IPS DF 4.7 (cell line): ENCODE results near the gene VIT.

Experiments
- DNase-seq: peaks from one replicate; pipeline ENCODE4 v3.0.0-alpha.2; 2013; ENCODE audit warnings: low spot score; ENCODE audit errors: extremely low read depth

Gene VIT

DNA sequence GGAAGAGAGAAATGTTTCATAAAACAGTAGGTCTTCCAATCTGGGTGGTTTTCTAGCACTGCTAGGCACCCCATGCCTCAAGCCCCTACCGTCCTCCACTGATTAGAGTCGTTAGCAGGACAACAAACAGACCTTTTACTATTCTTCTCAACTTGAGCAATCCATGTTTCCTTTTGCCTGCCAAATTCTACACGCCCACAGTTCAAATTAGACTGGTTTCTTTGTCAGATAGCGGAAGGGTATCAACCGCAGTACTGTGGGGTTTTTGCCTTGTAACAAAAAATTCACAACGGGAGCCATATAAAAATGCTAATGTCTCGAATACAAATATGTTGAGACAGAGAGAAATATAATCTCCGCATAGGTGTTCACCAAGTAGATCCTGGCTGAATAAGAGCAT, 59.9 kb downstream of the VIT start:
- no peak for DNase-seq

GRCh38 chr2:36762764-36763490, 66.4 kb downstream of the VIT start:
- DNase-seq, result no peak

GRCh38 chr2:36769106-36769505, 72.6 kb downstream of the VIT start:
- no peak for DNase-seq

DNA sequence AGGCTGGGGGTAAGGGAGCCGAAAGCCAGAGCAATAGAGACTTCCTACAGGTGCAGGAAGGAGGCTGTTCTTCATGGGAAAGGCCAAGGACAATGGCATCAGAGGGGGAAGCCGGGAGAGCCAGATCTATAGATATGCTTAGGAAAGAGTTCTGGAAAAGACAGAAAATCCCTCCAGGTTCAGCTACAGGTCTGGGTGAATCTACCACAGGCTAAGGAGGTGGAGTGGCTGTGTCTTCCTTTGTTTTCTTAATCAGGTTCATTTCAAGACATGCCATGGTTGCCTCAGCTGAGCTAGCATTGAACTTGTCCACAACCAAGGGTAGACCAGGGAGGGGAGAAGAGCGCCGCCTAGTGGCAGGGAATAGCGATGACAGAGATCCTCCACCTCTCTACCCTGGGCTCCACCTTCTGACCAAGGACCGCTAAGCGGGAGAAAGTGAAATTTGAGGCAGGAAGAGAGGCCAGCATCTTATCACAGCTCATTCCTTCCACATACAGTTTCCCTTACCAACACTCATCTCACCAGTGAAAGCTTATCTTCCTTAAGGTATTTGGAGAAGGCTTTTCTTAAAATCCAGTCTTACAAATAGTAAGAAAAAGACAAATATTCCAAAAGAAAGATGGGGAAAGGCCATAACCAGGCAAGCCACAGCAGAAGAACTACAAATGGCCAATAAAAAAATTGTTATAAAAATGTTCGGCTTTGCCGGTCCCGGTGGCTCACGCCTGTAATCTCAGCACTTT, 74.2 kb downstream of the VIT start:
- DNase-seq, result peak; percentile 89

GRCh38 chr2:36771671-36772070, 75.2 kb downstream of the VIT start:
- DNase-seq, result no peak

- no peak for DNase-seq
Measured at GRCh38 chr2:36773947-36774346, 77.4 kb downstream of the VIT start.

DNA sequence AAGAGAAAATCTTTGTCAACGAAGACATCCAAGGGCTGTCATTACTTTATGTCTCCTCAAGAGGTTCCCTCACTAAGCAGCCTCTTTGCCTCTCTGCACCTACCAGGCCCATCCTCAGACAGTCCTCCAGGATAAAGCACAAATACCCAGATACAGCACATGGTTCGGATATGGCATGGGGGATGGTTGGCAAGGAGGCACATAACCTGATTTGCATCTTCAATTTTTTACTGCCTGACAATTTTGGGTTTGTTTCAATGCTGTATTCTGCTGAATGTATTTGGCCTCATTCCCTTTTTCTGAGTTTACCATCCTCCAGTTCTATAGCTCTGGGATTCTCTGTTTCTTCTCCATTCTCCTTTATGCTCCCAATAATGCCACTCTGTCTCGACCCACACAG, 78.8 kb downstream of the VIT start:
- DNase-seq, result no peak

DNA sequence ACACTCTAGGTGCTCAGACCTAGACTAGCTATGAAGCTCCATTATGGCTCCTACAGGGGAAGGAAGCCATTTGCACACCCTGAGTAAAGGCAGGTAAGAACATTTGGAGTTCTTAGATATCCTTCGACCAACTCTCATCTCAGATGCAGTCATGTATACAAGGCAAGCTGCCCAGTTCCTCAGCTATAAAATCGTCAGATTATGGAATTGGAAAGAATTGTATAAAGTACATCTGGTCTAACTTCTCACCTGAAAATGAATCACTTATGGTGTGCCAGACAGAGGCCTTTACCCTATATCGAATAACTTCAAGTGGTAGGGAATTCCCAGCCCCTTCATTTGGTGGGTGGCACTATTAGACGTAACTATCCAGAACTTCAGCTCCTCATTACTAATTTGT, 79.3 kb downstream of the VIT start:
- DNase-seq, result no peak

DNA sequence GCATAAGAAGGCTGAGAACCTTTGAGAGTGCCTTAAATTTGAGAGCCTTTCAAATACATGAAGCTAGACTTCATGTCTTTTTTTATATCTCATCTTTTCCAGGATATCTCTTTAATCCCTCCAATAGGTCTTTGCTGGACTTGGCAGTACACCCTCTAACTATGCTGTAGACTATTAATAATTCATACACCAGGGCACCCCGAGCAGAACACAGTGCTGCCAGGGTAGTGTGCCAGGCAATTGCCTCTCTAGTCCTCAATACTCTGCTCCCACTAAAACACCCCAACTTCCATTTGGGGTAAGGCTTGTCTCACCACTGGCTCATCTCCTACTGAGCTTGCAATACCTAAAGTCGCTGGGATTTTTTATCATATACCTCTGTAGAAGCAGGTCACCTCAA, 80.8 kb downstream of the VIT start:
- no peak for DNase-seq

GRCh38 chr2:36777788-36778187, 81.3 kb downstream of the VIT start:
- DNase-seq, result no peak

- DNase-seq, result no peak
Measured at GRCh38 chr2:36779462-36779861, 83.0 kb downstream of the VIT start.

GRCh38 chr2:36780231-36780839, 83.8 kb downstream of the VIT start:
- DNase-seq, result peak; percentile 44

GRCh38 chr2:36781907-36782720, 85.6 kb downstream of the VIT start:
- no peak for DNase-seq

DNA sequence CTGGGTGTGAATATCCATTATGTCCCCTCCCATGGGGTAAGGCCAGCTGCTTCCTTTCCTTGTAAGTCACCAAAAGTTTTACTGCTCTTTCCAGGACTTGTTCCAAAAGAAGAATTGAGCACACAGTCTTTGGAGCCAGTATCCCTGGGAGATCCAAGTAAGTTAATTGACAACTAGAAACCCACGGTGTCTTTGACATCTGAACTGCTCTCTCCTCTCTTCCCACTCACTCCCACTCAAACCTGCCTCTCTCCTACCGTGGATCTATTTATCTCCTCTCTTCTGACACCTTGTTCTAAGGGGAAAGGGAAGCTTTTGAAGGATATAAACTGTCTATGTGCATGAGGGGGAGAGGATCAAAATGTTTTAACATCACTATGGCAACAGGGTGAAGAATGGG, 86.7 kb downstream of the VIT start:
- DNase-seq, result no peak

DNA sequence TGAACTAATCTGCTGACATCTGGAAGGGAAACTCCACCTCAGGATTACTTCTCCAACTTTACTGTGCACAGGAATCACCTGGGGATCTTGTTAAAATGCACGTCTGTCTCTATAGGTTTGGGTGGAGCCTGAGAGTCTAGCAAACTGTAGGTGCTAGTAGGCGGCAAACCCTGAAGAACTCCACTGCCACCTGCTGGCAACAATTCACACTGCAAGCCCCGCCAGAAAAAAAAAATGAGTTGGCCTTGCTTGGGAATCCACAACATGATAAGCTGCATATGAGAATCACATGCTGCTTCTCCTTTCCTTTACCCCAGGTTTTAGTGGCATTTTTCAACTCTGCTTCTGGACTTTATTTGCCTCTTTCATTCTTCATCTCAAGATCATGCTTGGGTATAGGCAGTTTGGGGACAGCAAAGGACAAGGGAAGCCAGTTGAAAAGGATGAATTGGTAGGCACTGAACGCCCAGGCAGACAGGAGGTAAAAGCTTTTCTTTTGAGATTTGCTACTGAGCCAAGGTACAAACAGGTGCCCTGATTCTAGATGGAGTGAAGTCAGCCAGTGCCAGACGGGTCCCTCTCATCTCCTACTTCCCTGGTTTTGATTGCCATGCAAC, 88.8 kb downstream of the VIT start:
- DNase-seq, result peak; percentile 62

DNA sequence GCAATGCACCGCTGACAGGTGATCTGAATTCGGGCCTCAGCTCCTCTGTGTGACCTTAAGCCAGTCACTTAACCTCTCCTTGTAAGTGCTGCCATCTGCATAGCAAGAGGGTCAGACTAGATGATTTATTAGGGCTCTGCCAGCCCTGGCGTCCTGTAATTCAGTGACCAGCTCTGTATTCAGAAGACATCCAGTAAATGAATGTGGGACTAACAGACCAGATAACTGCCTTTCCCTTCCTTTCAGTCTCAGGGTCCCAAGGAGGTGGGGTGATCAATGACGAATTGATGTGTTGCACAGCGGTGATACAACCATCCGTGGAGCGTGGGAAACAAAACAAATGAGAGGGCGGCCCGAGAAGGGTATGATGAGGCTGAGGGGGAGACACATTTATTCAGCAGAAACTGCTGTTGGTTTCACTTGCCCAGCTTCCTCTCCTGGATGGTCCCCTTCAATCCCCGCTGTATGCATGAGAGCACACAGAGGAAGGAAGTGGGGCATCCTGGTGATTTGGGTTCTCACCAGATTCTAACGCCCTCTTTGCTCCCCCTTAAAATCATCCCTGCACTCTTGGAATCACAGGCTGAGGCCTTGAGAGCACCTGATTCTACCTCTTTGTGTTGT, 92.8 kb downstream of the VIT start:
- DNase-seq, result no peak

- no peak for DNase-seq
Measured at GRCh38 chr2:36792951-36793350, 96.4 kb downstream of the VIT start.

DNA sequence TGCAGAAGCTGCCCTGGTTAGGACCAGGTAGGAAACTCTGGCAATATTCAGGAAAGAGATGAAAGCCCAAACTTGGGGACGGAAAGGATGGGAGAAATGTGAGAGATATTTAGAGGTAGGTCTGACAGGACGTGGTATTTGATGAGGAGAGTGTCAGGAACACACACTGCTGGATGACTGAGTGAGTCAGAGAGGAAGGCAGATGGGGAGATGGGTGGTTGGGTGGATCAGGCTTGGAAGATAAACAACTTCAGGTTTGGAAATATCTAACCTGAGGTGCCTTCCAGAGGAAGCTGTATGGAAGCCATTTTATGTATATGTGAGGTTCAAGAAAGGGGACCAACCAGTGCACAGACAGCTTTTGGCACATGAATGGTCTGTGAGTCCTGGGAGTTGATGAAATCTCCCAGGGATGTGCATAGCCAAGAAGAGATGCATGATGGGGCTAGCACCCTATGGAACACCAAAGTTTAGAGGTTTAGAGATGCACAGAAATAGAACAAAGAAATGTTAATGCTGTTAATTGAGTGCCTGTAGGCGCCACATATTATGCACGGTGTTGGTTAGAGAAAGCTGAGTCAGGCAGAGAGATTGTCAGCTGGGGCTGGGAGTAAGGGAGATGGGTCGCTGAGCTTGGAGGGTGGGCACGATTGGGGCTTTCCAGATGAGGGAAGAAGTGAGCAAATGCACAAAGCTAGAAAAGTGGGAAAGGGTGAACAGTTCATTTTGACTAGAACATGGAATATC, 101.0 kb downstream of the VIT start:
- DNase-seq, result no peak

- DNase-seq, result no peak
Measured at GRCh38 chr2:36798724-36799123, 102.2 kb downstream of the VIT start.

DNA sequence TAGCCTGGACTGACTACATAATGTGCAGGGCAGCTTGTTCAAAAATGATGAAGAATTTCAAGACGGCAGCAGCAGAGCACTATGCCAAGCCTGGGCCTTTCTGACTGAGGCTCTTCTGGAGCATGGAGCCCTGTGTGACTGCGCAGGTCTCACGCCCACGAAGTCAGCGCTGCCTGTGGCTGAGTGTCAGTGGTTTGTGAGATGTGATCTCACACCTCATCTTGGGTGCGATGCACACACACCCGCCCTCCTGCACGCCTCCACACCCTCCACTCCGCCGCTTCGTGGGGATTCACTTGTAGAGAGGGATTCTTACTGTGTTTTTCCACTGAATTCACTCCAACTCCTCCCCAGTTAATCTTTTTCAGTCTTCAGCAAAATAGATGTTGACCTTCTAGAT, 103.9 kb downstream of the VIT start:
- no peak for DNase-seq
